HL-60 (cell line): Measurements from ENCODE around the gene GTF3C5.

Experiments
- DNase-seq, 2 experiments: peaks; one replicate each; pipeline ENCODE4 v3.0.0-alpha.2; 2010 to 2020; ENCODE audit warnings: low read depth in 1 of 2, low spot score in 1 of 2
- H3K27ac ChIP-seq: fragments of 250-450 bp; sonication (Bioruptor Pico); replicated peaks from 2 replicates; pipeline ENCODE4 v1.5.1; 2020; ENCODE audit warnings: mild to moderate bottlenecking, moderate library complexity
- H3K27me3 ChIP-seq: fragments of 250-450 bp; sonication (Bioruptor Pico); 2 replicates; pipeline ENCODE4 v1.5.1; 2021; ENCODE audit warnings: mild to moderate bottlenecking, moderate library complexity; ENCODE audit not compliant: insufficient read depth, poor library complexity, severe bottlenecking
- H3K4me3 ChIP-seq: replicated peaks from 2 replicates; pipeline ENCODE4 v1.5.1; 2011; ENCODE audit warnings: mild to moderate bottlenecking, control low read depth, low read length; ENCODE audit not compliant: insufficient read depth
- CTCF ChIP-seq: IDR thresholded peaks from one replicate; pipeline ENCODE4 v1.5.1; 2011; ENCODE audit warnings: low read length, control low read depth, inconsistent platforms; ENCODE audit not compliant: insufficient read depth
- GABPA ChIP-seq: IDR thresholded peaks from 2 replicates; pipeline ENCODE4 v1.6.1; 2012; ENCODE audit warnings: low read depth
- POLR2AphosphoS5 ChIP-seq: IDR thresholded peaks from 2 replicates; pipeline ENCODE4 v1.6.1; 2012; ENCODE audit warnings: low read depth
- REST ChIP-seq: IDR thresholded peaks from 2 replicates; pipeline ENCODE4 v1.6.1; 2012; ENCODE audit warnings: low read depth; ENCODE audit not compliant: insufficient replicate concordance
- SPI1 ChIP-seq: IDR thresholded peaks from 2 replicates; pipeline ENCODE4 v1.6.1; 2012; ENCODE audit warnings: low read depth, mild to moderate bottlenecking, borderline replicate concordance

GTF3C5 gene

GRCh38 chr9:133101356-133102189 is 70.8 kb downstream of the GTF3C5 start:
- no peaks in the 10 kb centered on the region for H3K27me3 ChIP-seq
- H3K27ac ChIP-seq = no peak overlapping the region
- TF ChIP-seq CTCF (no peak), REST (no peak), GABPA (no peak), SPI1 (no peak)
- no peak overlapping the region for H3K4me3 ChIP-seq
- DNase-seq = no peak

GRCh38 chr9:133102190-133103021 is 71.6 kb downstream of the GTF3C5 start:
- Histone ChIP-seq H3K27ac (0 out of 2 replicates have a peak overlapping the region, but pooled peaks have one; percentile 5), H3K27me3 (no peaks in the 10 kb centered on the region), H3K4me3 (no peak overlapping the region)
- TF ChIP-seq CTCF = no peak
- TF ChIP-seq GABPA = no peak
- TF ChIP-seq SPI1 = no peak
- no peak for TF ChIP-seq REST
- TF ChIP-seq POLR2AphosphoS5 = no peak
- no peak for DNase-seq

GRCh38 chr9:133103183-133103986 is 72.6 kb downstream of the GTF3C5 start:
- H3K4me3 ChIP-seq = no peak overlapping the region
- no peaks in the 10 kb centered on the region for H3K27me3 ChIP-seq
- 0 out of 2 replicates have a peak overlapping the region, but pooled peaks have one; percentile 5 for H3K27ac ChIP-seq
- peak in 1 of 2 experiments; percentile 31 for DNase-seq
- TF ChIP-seq CTCF (peak; percentile 80), GABPA (no peak)
